H1 (cell line): ENCODE measurements around the gene EPN2. TPM values are rescaled to one million over a fixed set of nuclear protein-coding genes. Genes with fewer than 3 reads are reported as not detected.

Experiments
- CHD7 ChIP-seq: fragments of 300-600 bp; sonication (generic); IDR thresholded peaks from 2 replicates; pipeline ENCODE4 v1.7.1; 2012; ENCODE audit warnings: low read length, moderate library complexity, mild to moderate bottlenecking, inconsistent platforms; ENCODE audit not compliant: insufficient replicate concordance
- polyA plus RNA-seq, 7 experiments: library from polyadenylated mRNA; depleted of rRNA in 3 of 7; stranded (reverse) in 5 of 7; unstranded in 2 of 7; fragments of >200 nt in 5 of 7; fragments of 200-250 nt in 2 of 7; gene quantifications; 1 replicate in 5 of 7; 2 replicates in 1 of 7; 4 replicates in 1 of 7; pipeline versions ENCODE4 v1.2.1 to v1.2.3, GENCODE V29; 2011 to 2013; ENCODE audit warnings: missing spikeins in 2 of 7, mixed read lengths in 2 of 7
- total RNA-seq: library from RNA; stranded (reverse); fragmentation: NEBNext Ultra II Directional; extraction: Animal tissue kit (Norgen Biotek cat#: 25700); gene quantifications from 2 replicates; pipeline ENCODE4 v1.2.1, GENCODE V29; 2021

The EPN2 gene
- total and polyA plus RNA-seq, 2 of the 8 experiments (the other 6 are each of a cell fraction or from before 2014, with no cell fraction given) = 28.7 to 55.8 TPM

GRCh38 chr17:19346351-19347255 is 109.4 kb downstream of the EPN2 start (continued):
- TF ChIP-seq CHD7 = no peak
